ENCODE data around the gene COG5.

- TF ChIP-seq CTCF (IDR thresholded peaks at IDR 0.05) (no peak), POLR2A (IDR thresholded peaks at IDR 0.05) (no peak)
These were observed 94.9 kb downstream of the COG5 start for GRCh38 chr7:107468824-107469223.
